ENCODE data around the gene PDZD2. TPM values are rescaled to one million over a fixed set of nuclear protein-coding genes. Genes with fewer than 3 reads are reported as not detected.

Gene PDZD2
- total RNA-seq, 1 experiment from 2014 or later: 23.0 TPM

DNA sequence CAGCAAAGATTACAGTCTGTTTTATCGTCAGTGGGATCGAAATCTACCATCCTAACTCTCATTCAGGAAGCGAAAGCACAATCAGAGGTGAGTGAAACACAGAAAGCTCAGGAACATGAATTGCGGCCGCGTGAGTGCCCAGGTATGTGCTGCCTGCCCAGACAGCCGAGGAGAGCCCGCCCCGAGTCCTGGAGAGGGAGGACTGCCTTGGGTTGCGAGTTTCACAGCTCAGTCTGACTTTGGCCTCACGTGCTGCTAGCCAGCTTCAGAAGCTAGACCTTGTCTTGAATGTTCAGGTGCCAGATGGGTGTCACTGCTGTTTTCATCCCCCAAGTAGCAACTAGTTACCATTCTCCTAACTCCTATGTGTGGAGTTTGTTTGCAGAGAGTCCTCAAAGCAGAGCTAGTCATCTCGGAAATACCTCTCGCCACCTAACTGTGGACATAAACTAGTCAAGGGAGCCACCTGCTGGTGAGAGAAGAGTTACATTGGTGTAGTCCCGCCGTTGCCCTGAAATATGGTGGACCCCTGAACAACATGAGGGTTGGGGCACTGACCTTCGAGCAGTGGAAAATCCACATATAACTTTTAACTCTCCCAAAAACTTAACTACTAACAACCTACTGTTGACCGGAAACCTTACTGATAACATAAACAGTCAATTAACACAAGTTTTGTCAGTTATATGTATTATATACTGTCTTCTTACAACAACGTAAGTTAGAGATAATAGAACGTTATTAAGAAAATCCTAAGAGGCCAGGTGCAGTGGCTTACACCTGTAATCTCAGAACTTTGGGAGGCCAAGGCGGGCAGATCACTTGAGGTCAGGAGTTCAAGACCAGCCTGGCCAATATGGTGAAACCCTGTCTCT is 454.2 kb downstream of the PDZD2 start:
- Mint-ChIP-seq H3K9me3 (ENCODE audit: unreplicated experiment) (no peaks in the 10 kb centered on the region), H3K27me3 (ENCODE audit: insufficient read depth, unreplicated experiment) (no peaks in the 10 kb centered on the region), H3K27ac (ENCODE audit: low read depth, unreplicated experiment) (peak overlapping the region; percentile 7), H3K36me3 (ENCODE audit: insufficient read depth, unreplicated experiment) (peaks cover 85% of the 10 kb centered on the region), H3K4me3 (ENCODE audit: unreplicated experiment) (no peak overlapping the region), H3K4me1 (ENCODE audit: insufficient read depth, unreplicated experiment) (no peaks in the 10 kb centered on the region)
- intact Hi-C loops (cut with micrococcal nuclease): loop anchor here (1.0 kb wide), 2 partner anchors 268 to 512 kb away; no protein-coding TSS in a partner anchor
- no TSS peak for BruUV-seq (replicated peaks)
- CTCF ChIA-PET: interaction anchor here (0.6 to 4.1 kb wide), 47 partner anchors 9 to 1054 kb away, joined by 3 to 68 read pairs (median 4); partner anchors contain the start of gene PDZD2
- peak; percentile 81 for DNase-seq (ENCODE audit: unreplicated experiment)
- POLR2A ChIA-PET: interaction anchor here (0.7 to 1.6 kb wide), 5 partner anchors 9 to 268 kb away, joined by 3 to 8 read pairs (median 5); no protein-coding TSS in a partner anchor
- TF ChIP-seq, protein P1, sequence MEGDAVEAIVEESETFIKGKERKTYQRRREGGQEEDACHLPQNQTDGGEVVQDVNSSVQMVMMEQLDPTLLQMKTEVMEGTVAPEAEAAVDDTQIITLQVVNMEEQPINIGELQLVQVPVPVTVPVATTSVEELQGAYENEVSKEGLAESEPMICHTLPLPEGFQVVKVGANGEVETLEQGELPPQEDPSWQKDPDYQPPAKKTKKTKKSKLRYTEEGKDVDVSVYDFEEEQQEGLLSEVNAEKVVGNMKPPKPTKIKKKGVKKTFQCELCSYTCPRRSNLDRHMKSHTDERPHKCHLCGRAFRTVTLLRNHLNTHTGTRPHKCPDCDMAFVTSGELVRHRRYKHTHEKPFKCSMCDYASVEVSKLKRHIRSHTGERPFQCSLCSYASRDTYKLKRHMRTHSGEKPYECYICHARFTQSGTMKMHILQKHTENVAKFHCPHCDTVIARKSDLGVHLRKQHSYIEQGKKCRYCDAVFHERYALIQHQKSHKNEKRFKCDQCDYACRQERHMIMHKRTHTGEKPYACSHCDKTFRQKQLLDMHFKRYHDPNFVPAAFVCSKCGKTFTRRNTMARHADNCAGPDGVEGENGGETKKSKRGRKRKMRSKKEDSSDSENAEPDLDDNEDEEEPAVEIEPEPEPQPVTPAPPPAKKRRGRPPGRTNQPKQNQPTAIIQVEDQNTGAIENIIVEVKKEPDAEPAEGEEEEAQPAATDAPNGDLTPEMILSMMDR (IDR thresholded peaks at IDR 0.05; ENCODE audit: unreplicated experiment): peak; percentile 67

DNA sequence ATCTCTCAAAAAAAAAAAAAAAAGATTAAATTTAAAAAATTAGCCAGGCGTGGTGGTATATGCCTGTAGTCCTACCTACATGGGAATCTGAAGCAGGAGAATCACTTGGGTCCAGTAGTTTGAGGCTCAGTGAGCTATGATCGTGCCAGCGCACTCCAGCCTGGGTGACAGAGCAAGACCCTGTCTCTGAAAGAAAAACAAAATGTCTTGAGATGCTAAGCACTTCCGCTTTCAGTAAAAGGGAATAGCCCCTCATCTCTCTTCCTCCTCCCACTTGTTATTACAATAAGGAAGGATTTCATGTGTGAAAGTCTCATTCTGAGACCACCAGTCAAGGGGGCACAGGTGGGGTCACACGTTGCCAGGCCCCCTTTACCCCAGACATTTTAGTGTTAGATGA is 455.8 kb downstream of the PDZD2 start:
- no peak for DNase-seq (ENCODE audit: unreplicated experiment)
- no peaks in the 10 kb centered on the region for H3K4me1 Mint-ChIP-seq (ENCODE audit: insufficient read depth, unreplicated experiment)
- H3K27me3 Mint-ChIP-seq (ENCODE audit: insufficient read depth, unreplicated experiment): no peaks in the 10 kb centered on the region
- TF ChIP-seq, protein P1 (IDR thresholded peaks at IDR 0.05; ENCODE audit: unreplicated experiment): no peak
- BruUV-seq (replicated peaks): no TSS peak
- H3K4me3 Mint-ChIP-seq (ENCODE audit: unreplicated experiment): no peak overlapping the region
- H3K9me3 Mint-ChIP-seq (ENCODE audit: unreplicated experiment): no peaks in the 10 kb centered on the region
- CTCF ChIA-PET: interaction anchor here (0.6 to 3.0 kb wide), 4 partner anchors 18 to 430 kb away, joined by 3 to 9 read pairs (median 6); no protein-coding TSS in a partner anchor
- POLR2A ChIA-PET: no interaction called here
- peaks cover 82% of the 10 kb centered on the region for H3K36me3 Mint-ChIP-seq (ENCODE audit: insufficient read depth, unreplicated experiment)
- intact Hi-C loops (cut with micrococcal nuclease): no loop called here
- peak overlapping the region; percentile 42 for H3K27ac Mint-ChIP-seq (ENCODE audit: low read depth, unreplicated experiment)

DNA sequence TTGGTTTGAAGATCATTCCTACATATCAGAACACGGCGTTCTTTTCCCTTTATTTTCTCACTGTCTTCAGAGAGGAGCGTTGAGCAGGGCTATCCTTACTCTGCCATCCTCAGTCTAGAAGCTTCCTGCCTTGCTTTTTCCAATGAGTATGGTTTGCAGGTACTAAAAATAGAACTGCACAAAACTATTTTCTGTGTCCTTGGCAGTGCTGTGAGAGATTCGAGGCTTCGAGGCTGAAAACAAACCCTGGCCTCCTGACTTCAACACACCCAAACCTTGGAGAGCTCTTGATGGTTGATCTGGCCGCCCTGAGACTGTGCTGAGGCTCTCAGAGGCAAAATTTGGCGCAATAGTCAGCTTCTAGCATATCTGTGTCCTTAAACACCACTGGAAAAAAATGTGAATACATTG is 456.3 kb downstream of the PDZD2 start:
- DNase-seq (ENCODE audit: unreplicated experiment): no peak
- Mint-ChIP-seq H3K4me3 (ENCODE audit: unreplicated experiment) (no peak overlapping the region), H3K9me3 (ENCODE audit: unreplicated experiment) (no peaks in the 10 kb centered on the region), H3K27me3 (ENCODE audit: insufficient read depth, unreplicated experiment) (no peaks in the 10 kb centered on the region), H3K4me1 (ENCODE audit: insufficient read depth, unreplicated experiment) (no peaks in the 10 kb centered on the region), H3K36me3 (ENCODE audit: insufficient read depth, unreplicated experiment) (peaks cover 83% of the 10 kb centered on the region), H3K27ac (ENCODE audit: low read depth, unreplicated experiment) (peak overlapping the region; percentile 42)
- CTCF ChIA-PET: interaction anchor here (0.6 to 3.0 kb wide), 7 partner anchors 18 to 270 kb away, joined by 3 to 9 read pairs (median 5); no protein-coding TSS in a partner anchor
- intact Hi-C loops (cut with micrococcal nuclease): no loop called here
- TF ChIP-seq, protein P1 (IDR thresholded peaks at IDR 0.05; ENCODE audit: unreplicated experiment): no peak
- POLR2A ChIA-PET: interaction anchor here (0.6 kb wide), 1 partner anchor 34 kb away, joined by 3 read pairs; no protein-coding TSS in a partner anchor
- BruUV-seq (replicated peaks): no TSS peak

DNA sequence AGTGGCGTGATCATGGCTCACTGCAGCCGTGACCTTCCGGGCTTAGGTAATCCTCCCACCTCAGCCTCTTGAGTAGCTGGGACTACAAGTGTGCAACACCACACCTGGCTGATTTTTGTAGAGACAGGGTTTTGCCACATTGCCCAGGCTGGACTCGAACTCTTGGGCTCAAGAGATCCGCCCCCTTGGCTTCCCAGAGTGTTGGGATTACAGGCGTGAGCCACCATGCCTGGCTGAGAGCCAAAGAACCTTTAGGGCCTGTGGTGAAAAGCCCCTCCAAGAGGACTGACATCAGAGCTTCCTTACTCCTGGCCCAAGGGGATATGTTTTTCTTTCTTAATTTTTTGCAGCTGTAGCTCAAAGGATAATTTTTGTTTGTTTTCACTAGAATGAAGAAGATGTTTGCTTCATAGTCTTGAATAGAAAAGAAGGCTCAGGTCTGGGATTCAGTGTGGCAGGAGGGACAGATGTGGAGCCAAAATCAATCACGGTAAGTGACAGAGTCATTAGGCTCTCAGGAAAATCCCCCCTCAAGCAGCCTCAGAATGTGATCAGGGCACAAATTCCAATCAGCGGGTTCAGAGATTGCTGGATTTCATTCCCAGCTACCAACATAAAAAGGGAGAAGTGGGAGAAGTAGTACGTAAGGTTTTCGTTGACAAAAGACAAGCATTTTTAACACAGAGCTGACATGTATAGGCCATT is 458.1 kb downstream of the PDZD2 start:
- H3K4me3 Mint-ChIP-seq (ENCODE audit: unreplicated experiment): no peak overlapping the region
- intact Hi-C loops (cut with micrococcal nuclease): no loop called here
- no peaks in the 10 kb centered on the region for H3K4me1 Mint-ChIP-seq (ENCODE audit: insufficient read depth, unreplicated experiment)
- no peak overlapping the region for H3K27ac Mint-ChIP-seq (ENCODE audit: low read depth, unreplicated experiment)
- ChIA-PET POLR2A (no interaction called here), CTCF (interaction anchor here (2.0 to 3.0 kb wide), 2 partner anchors 20 to 272 kb away, joined by 5 to 9 read pairs; no protein-coding TSS in a partner anchor)
- BruUV-seq (replicated peaks): no TSS peak
- no peaks in the 10 kb centered on the region for H3K9me3 Mint-ChIP-seq (ENCODE audit: unreplicated experiment)
- DNase-seq (ENCODE audit: unreplicated experiment): no peak
- H3K36me3 Mint-ChIP-seq (ENCODE audit: insufficient read depth, unreplicated experiment): peaks cover 83% of the 10 kb centered on the region
- TF ChIP-seq, protein P1 (IDR thresholded peaks at IDR 0.05; ENCODE audit: unreplicated experiment): no peak
- H3K27me3 Mint-ChIP-seq (ENCODE audit: insufficient read depth, unreplicated experiment): no peaks in the 10 kb centered on the region
